Sigmoid colon (tissue), 7 donors: ENCODE data around the gene ING5. TPM values are rescaled to one million over a fixed set of nuclear protein-coding genes. Genes with fewer than 3 reads are reported as not detected.

ENCODE experiments used
- DNase-seq: peaks from one replicate; pipeline ENCODE4 v3.0.0-alpha.2; 2019
- H3K27ac ChIP-seq, 4 donors: fragments of 200-600 bp; sonication (generic); one replicate each; pipeline ENCODE4 v1.5.1; 2016 to 2019; ENCODE audit warnings: mild to moderate bottlenecking in 1 of 4
- H3K27me3 ChIP-seq, 3 donors: fragments of 200-600 bp; sonication (generic); one replicate each; pipeline ENCODE4 v1.5.1; 2019; ENCODE audit warnings: mild to moderate bottlenecking in 1 of 3
- H3K36me3 ChIP-seq, 4 donors: fragments of 200-600 bp; sonication (generic); one replicate each; pipeline ENCODE4 v1.5.1; 2016 to 2019
- H3K4me1 ChIP-seq, 4 donors: fragments of 200-600 bp; sonication (generic); one replicate each; pipeline ENCODE4 v1.5.1; 2017 to 2019
- H3K4me3 ChIP-seq, 4 donors: fragments of 200-600 bp; sonication (generic); one replicate each; pipeline ENCODE4 v1.5.1; 2017 to 2019; ENCODE audit warnings: mild to moderate bottlenecking in 2 of 4, moderate library complexity in 1 of 4
- H3K9me3 ChIP-seq, 4 donors: fragments of 200-600 bp in 3 of 4; sonication (generic) in 3 of 4; one replicate each; pipeline versions ENCODE4 v1.5.1 to v1.6.1; 2013 to 2019
- EP300 ChIP-seq, 4 donors: sonication (generic); formaldehyde crosslinking; IDR thresholded peaks; one replicate each; pipeline ENCODE4 v1.6.1; 2017; ENCODE audit warnings: antibody characterized with exemption in 4 of 4
- POLR2A ChIP-seq, 2 donors: fragments of 450-650 bp; IDR thresholded peaks; one replicate each; pipeline ENCODE4 v1.6.1; 2016; ENCODE audit warnings: antibody characterized with exemption in 2 of 2, mild to moderate bottlenecking in 2 of 2, moderate library complexity in 2 of 2
- POLR2AphosphoS5 ChIP-seq, 4 donors: sonication (generic); formaldehyde crosslinking; IDR thresholded peaks; one replicate each; pipeline ENCODE4 v1.6.1; 2017; ENCODE audit warnings: antibody characterized with exemption in 4 of 4
- WGBS, 2 donors: extraction: QIAGEN DNeasy Blood & Tissue Kit; methylation state at CpG; one replicate each; pipeline ENCODE4 v1.1.7; 2013; 5-methylcytosine and 5-hydroxymethylcytosine counted together
- intact Hi-C: fragments of 100-400 bp; cut with DNase I; formaldehyde crosslinking; loops from one replicate; pipeline ENCODE4 v1.15.1; 2023
- polyA plus RNA-seq, 3 donors: library from polyadenylated mRNA; stranded (reverse); fragments of 200-250 nt; gene quantifications; one replicate each; pipeline ENCODE4 v1.2.3, GENCODE V29; 2013
- total RNA-seq, 4 donors: library from RNA; depleted of rRNA; stranded (reverse); fragments of >200 nt; gene quantifications; one replicate each; pipeline ENCODE4 v1.1.0, GENCODE V29; 2016
- TF ChIP-seq, protein P1 (sequence below), 4 experiments: fragments of 450-650 bp in 3 of 4; fragments of 200-600 bp in 1 of 4; IDR thresholded peaks; one replicate each; pipeline ENCODE4 v1.5.1; 2016 to 2019; ENCODE audit warnings: antibody characterized with exemption in 4 of 4, mild to moderate bottlenecking in 3 of 4, moderate library complexity in 2 of 4
- donor health status: healthy with polysubstance abuse.
- donor health status: Bipolar disorder and iron deficiency.
- donor health status: healthy.

Gene ING5
- total and polyA plus RNA-seq, 7 donors: 9.6 to 49.8 (median 27.1) TPM

GRCh38 chr2:241738040-241738686 lies 36.3 kb downstream of the ING5 start:
- Histone ChIP-seq H3K9me3 (no peaks in the 10 kb centered on the region), H3K27ac (no peak overlapping the region), H3K4me1 (peaks cover 0 to 22% (median 12%) of the 10 kb centered on the region in 4 donors), H3K36me3 (peaks cover 0 to 18% (median 0%) of the 10 kb centered on the region in 4 donors), H3K27me3 (no peaks in the 10 kb centered on the region), H3K4me3 (no peak overlapping the region)
- 96% methylated on average over 17 of the region's 17 CpGs for WGBS, 2 donors
- TF ChIP-seq POLR2A (IDR thresholded peaks at IDR 0.05) (no peak), POLR2AphosphoS5 (IDR thresholded peaks at IDR 0.05) (no peak), EP300 (IDR thresholded peaks at IDR 0.05) (no peak)
- TF ChIP-seq, protein P1, sequence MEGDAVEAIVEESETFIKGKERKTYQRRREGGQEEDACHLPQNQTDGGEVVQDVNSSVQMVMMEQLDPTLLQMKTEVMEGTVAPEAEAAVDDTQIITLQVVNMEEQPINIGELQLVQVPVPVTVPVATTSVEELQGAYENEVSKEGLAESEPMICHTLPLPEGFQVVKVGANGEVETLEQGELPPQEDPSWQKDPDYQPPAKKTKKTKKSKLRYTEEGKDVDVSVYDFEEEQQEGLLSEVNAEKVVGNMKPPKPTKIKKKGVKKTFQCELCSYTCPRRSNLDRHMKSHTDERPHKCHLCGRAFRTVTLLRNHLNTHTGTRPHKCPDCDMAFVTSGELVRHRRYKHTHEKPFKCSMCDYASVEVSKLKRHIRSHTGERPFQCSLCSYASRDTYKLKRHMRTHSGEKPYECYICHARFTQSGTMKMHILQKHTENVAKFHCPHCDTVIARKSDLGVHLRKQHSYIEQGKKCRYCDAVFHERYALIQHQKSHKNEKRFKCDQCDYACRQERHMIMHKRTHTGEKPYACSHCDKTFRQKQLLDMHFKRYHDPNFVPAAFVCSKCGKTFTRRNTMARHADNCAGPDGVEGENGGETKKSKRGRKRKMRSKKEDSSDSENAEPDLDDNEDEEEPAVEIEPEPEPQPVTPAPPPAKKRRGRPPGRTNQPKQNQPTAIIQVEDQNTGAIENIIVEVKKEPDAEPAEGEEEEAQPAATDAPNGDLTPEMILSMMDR (IDR thresholded peaks at IDR 0.05): no peak
- no peak for DNase-seq
- intact Hi-C loops: no loop called here

- Histone ChIP-seq H3K36me3 (peaks cover 0 to 28% (median 4%) of the 10 kb centered on the region in 4 donors), H3K27me3 (no peaks in the 10 kb centered on the region), H3K4me3 (no peak overlapping the region), H3K4me1 (peaks cover 0 to 12% (median 7%) of the 10 kb centered on the region in 4 donors), H3K9me3 (no peaks in the 10 kb centered on the region), H3K27ac (no peak overlapping the region)
- DNase-seq: no peak
- intact Hi-C loops: no loop called here
- WGBS, 2 donors: 95 to 97% methylated on average over 15 of the region's 15 CpGs
- TF ChIP-seq EP300 (IDR thresholded peaks at IDR 0.05): no peak
- TF ChIP-seq, protein P1 (IDR thresholded peaks at IDR 0.05): no peak
- no peak for TF ChIP-seq POLR2A (IDR thresholded peaks at IDR 0.05)
- TF ChIP-seq POLR2AphosphoS5 (IDR thresholded peaks at IDR 0.05): no peak
These were observed 37.3 kb downstream of the ING5 start for GRCh38 chr2:241739177-241739576.

DNA sequence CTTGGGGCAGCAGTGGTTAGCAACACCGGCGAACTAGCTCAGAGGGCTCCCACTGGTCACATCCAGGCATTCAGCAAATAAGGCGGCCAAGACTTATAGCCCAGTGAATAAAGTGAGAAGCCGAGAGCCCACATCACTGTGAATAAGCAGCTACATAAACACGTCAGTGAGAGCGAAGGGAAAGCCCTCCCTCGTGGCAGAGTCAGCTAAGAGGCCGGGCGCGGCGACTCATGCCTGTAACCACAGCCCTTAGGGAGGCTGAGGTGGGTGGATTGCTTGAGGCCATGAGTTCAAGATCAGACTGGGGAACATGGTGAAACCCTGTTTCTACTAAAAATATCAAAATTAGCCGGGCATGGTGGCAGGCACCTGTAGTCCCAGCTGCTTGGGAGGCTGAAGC lies 37.8 kb downstream of the ING5 start:
- intact Hi-C loops: no loop called here
- Histone ChIP-seq H3K27me3 (no peaks in the 10 kb centered on the region), H3K4me1 (peaks cover 0 to 12% (median 6%) of the 10 kb centered on the region in 4 donors), H3K36me3 (peaks cover 0 to 33% (median 8%) of the 10 kb centered on the region in 4 donors), H3K27ac (no peak overlapping the region), H3K4me3 (no peak overlapping the region), H3K9me3 (no peaks in the 10 kb centered on the region)
- WGBS, 2 donors: 78 to 86% methylated on average over 12 of the region's 12 CpGs
- DNase-seq: no peak
- no peak for TF ChIP-seq EP300 (IDR thresholded peaks at IDR 0.05)
- TF ChIP-seq POLR2AphosphoS5 (IDR thresholded peaks at IDR 0.05): no peak
- TF ChIP-seq, protein P1 (IDR thresholded peaks at IDR 0.05): no peak
- TF ChIP-seq POLR2A (IDR thresholded peaks at IDR 0.05): no peak

- Histone ChIP-seq H3K27ac (no peak overlapping the region), H3K4me3 (no peak overlapping the region), H3K27me3 (no peaks in the 10 kb centered on the region), H3K9me3 (no peaks in the 10 kb centered on the region), H3K4me1 (peaks cover 0 to under 1% (median 0%) of the 10 kb centered on the region in 4 donors), H3K36me3 (peaks cover 0 to 46% (median 19%) of the 10 kb centered on the region in 4 donors)
- DNase-seq: no peak
- TF ChIP-seq EP300 (IDR thresholded peaks at IDR 0.05): no peak
- TF ChIP-seq POLR2AphosphoS5 (IDR thresholded peaks at IDR 0.05): no peak
- TF ChIP-seq, protein P1 (IDR thresholded peaks at IDR 0.05): no peak
- no peak for TF ChIP-seq POLR2A (IDR thresholded peaks at IDR 0.05)
- WGBS, 2 donors: 61 to 83% methylated on average over 10 of the region's 10 CpGs
- intact Hi-C loops: no loop called here
These were observed 39.2 kb downstream of the ING5 start for GRCh38 chr2:241741016-241741415.
